Gastroesophageal sphincter (tissue), 3 donors: ENCODE measurements around the gene PLXDC1.

Experiments
- CTCF ChIP-seq, 4 experiments: fragments of 200-600 bp in 2 of 4; fragments of 450-650 bp in 2 of 4; sonication (generic) in 1 of 4; IDR thresholded peaks; one replicate each; pipeline ENCODE4 v1.5.1; 2017 to 2019; ENCODE audit warnings: antibody characterized with exemption in 4 of 4, mild to moderate bottlenecking in 2 of 4, moderate library complexity in 2 of 4
- EP300 ChIP-seq: sonication (generic); formaldehyde crosslinking; IDR thresholded peaks from one replicate; pipeline ENCODE4 v1.6.1; 2017; ENCODE audit warnings: antibody characterized with exemption, mild to moderate bottlenecking

GRCh38 chr17:39191750-39192510 is 40.5 kb upstream of the PLXDC1 start:
- TF ChIP-seq EP300 = no peak
- TF ChIP-seq CTCF (IDR thresholded peaks at IDR 0.05) = no peak
